Upper lobe of left lung (tissue), 4 donors: ENCODE data around the gene KCNJ3.

Experiments
- CTCF ChIP-seq, 6 experiments: fragments of 450-650 bp in 4 of 6; fragments of 200-600 bp in 2 of 6; sonication (generic) in 2 of 6; IDR thresholded peaks; one replicate each; pipeline ENCODE4 v1.5.1; 2016 to 2019; ENCODE audit warnings: antibody characterized with exemption in 6 of 6
- EP300 ChIP-seq, 4 donors: sonication (generic); formaldehyde crosslinking; IDR thresholded peaks; one replicate each; pipeline ENCODE4 v1.5.1; 2017; ENCODE audit warnings: antibody characterized with exemption in 4 of 4, control low read depth in 2 of 4
- POLR2A ChIP-seq, 4 donors: fragments of 450-650 bp; IDR thresholded peaks; one replicate each; pipeline ENCODE4 v1.5.1; 2016 to 2017; ENCODE audit warnings: antibody characterized with exemption in 4 of 4, mild to moderate bottlenecking in 2 of 4
- POLR2AphosphoS5 ChIP-seq, 2 donors: sonication (generic); formaldehyde crosslinking; IDR thresholded peaks; one replicate each; pipeline ENCODE4 v1.5.1; 2017; ENCODE audit warnings: antibody characterized with exemption in 2 of 2

GRCh38 chr2:154882725-154883124, 184.2 kb downstream of the KCNJ3 start:
- TF ChIP-seq POLR2A (IDR thresholded peaks at IDR 0.05) (no peak), CTCF (IDR thresholded peaks at IDR 0.05) (no peak), POLR2AphosphoS5 (IDR thresholded peaks at IDR 0.05) (no peak), EP300 (IDR thresholded peaks at IDR 0.05) (no peak)
